Gastroesophageal sphincter (tissue), 4 donors: ENCODE data around the gene CTNNA1. TPM values are rescaled to one million over a fixed set of nuclear protein-coding genes. Genes with fewer than 3 reads are reported as not detected.

Source experiments
- ATAC-seq: fragments of 150-250 bp; one replicate; pipeline ENCODE4 v1.9.1; 2016; ENCODE audit warnings: mild to moderate bottlenecking, moderate library complexity
- H3K27ac ChIP-seq, 4 donors: fragments of 200-600 bp; sonication (generic) in 3 of 4; 1 replicate in 3 of 4; 2 replicates in 1 of 4; pipeline ENCODE4 v1.5.1; 2016 to 2019
- H3K27me3 ChIP-seq: fragments of 200-600 bp; sonication (generic); one replicate; pipeline ENCODE4 v1.5.1; 2019
- H3K36me3 ChIP-seq, 2 donors: fragments of 200-600 bp; sonication (generic); one replicate each; pipeline ENCODE4 v1.5.1; 2019; ENCODE audit warnings: control low read depth in 1 of 2
- H3K4me1 ChIP-seq, 3 donors: fragments of 200-600 bp; sonication (generic); 1 replicate in 2 of 3; 2 replicates in 1 of 3; pipeline ENCODE4 v1.5.1; 2016 to 2019; ENCODE audit warnings: control low read depth in 2 of 3
- H3K4me3 ChIP-seq, 2 donors: fragments of 200-600 bp; sonication (generic); one replicate each; pipeline ENCODE4 v1.5.1; 2019; ENCODE audit warnings: mild to moderate bottlenecking in 1 of 2, moderate library complexity in 1 of 2
- H3K9me3 ChIP-seq, 3 donors: fragments of 200-600 bp; sonication (generic); one replicate each; pipeline ENCODE4 v1.5.1; 2017 to 2019; ENCODE audit warnings: control low read depth in 2 of 3
- EP300 ChIP-seq: sonication (generic); formaldehyde crosslinking; IDR thresholded peaks from one replicate; pipeline ENCODE4 v1.6.1; 2017; ENCODE audit warnings: antibody characterized with exemption, mild to moderate bottlenecking
- POLR2A ChIP-seq, 2 donors: fragments of 450-650 bp; IDR thresholded peaks; one replicate each; pipeline ENCODE4 v1.6.1; 2017; ENCODE audit warnings: antibody characterized with exemption in 2 of 2, mild to moderate bottlenecking in 2 of 2, moderate library complexity in 1 of 2
- POLR2AphosphoS5 ChIP-seq: sonication (generic); formaldehyde crosslinking; IDR thresholded peaks from one replicate; pipeline ENCODE4 v1.6.1; 2017; ENCODE audit warnings: antibody characterized with exemption
- WGBS, 2 donors: methylation state at CpG; one replicate each; pipeline ENCODE4 v1.1.5; 2018; ENCODE audit warnings: low coverage in 1 of 2; 5-methylcytosine and 5-hydroxymethylcytosine counted together
- total RNA-seq, 4 donors: library from RNA; depleted of rRNA; stranded (reverse); fragments of >200 nt; gene quantifications; one replicate each; pipeline ENCODE4 v1.1.0, GENCODE V29; 2016
- TF ChIP-seq, protein P1 (sequence below), 4 experiments: fragments of 200-600 bp in 2 of 4; fragments of 450-650 bp in 2 of 4; sonication (generic) in 1 of 4; IDR thresholded peaks; one replicate each; pipeline ENCODE4 v1.5.1; 2017 to 2019; ENCODE audit warnings: antibody characterized with exemption in 4 of 4, mild to moderate bottlenecking in 2 of 4, moderate library complexity in 2 of 4

The CTNNA1 gene
- total RNA-seq, 4 donors from 2014 or later = 289 to 425 (median 365) TPM

- peaks cover 5 to 73% (median 38%) of the 10 kb centered on the region in 3 donors for H3K4me1 ChIP-seq
- H3K4me3 ChIP-seq = no peak overlapping the region
- TF ChIP-seq EP300 (no peak), POLR2A (IDR thresholded peaks at IDR 0.05) (no peak), POLR2AphosphoS5 (no peak)
- TF ChIP-seq, protein P1, sequence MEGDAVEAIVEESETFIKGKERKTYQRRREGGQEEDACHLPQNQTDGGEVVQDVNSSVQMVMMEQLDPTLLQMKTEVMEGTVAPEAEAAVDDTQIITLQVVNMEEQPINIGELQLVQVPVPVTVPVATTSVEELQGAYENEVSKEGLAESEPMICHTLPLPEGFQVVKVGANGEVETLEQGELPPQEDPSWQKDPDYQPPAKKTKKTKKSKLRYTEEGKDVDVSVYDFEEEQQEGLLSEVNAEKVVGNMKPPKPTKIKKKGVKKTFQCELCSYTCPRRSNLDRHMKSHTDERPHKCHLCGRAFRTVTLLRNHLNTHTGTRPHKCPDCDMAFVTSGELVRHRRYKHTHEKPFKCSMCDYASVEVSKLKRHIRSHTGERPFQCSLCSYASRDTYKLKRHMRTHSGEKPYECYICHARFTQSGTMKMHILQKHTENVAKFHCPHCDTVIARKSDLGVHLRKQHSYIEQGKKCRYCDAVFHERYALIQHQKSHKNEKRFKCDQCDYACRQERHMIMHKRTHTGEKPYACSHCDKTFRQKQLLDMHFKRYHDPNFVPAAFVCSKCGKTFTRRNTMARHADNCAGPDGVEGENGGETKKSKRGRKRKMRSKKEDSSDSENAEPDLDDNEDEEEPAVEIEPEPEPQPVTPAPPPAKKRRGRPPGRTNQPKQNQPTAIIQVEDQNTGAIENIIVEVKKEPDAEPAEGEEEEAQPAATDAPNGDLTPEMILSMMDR (IDR thresholded peaks at IDR 0.05) = no peak
Observed at GRCh38 chr5:138951091-138951985, 198.1 kb downstream of the CTNNA1 start.

GRCh38 chr5:138951986-138952735 lies 198.9 kb downstream of the CTNNA1 start:
- H3K27ac ChIP-seq = peak overlapping the region in 3 of 4 donors; percentile 72 to 77 (median 75)
- H3K9me3 ChIP-seq = no peaks in the 10 kb centered on the region
- H3K4me1 ChIP-seq = peaks cover 5 to 72% (median 38%) of the 10 kb centered on the region in 3 donors
- H3K27me3 ChIP-seq = no peaks in the 10 kb centered on the region
- WGBS, 2 donors = 70 to 77% methylated on average over 4 to 9 of the region's 17 CpGs
- TF ChIP-seq POLR2A (IDR thresholded peaks at IDR 0.05) (no peak), POLR2AphosphoS5 (no peak), EP300 (no peak)
- H3K4me3 ChIP-seq = no peak overlapping the region
- H3K36me3 ChIP-seq = peaks cover 0 to 18% of the 10 kb centered on the region in 2 donors
- no peak for ATAC-seq

More at GRCh38 chr5:138951091-138951985, 198.1 kb downstream of the CTNNA1 start:
- Histone ChIP-seq H3K27ac (no peak overlapping the region), H3K27me3 (no peaks in the 10 kb centered on the region), H3K36me3 (peaks cover 0 to 26% of the 10 kb centered on the region in 2 donors), H3K9me3 (no peaks in the 10 kb centered on the region)
- no peak for ATAC-seq
- WGBS, 2 donors = 100% methylated on average over 1 of the region's 18 CpGs

DNA sequence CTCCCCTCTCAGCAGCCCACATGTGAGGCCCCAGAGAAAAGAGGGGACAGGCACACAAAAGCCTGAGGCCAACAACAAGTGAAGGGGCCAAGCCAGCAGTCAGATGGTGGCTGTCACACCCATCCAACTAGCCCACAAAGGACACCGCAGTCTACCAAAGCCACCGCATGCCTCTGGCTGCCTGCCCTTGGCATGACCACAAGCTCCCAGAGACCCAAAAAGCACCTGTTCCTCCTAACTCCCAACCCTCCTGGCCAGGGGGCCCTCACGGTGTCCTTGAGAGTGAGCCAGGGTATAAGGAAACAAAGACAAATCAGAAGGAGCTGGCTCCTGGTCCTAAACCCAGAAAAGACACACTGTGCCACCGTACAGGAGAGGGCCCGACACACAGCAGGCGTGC lies 199.7 kb downstream of the CTNNA1 start:
- Histone ChIP-seq H3K4me1 (peaks cover 5 to 72% (median 38%) of the 10 kb centered on the region in 3 donors), H3K27me3 (no peaks in the 10 kb centered on the region), H3K9me3 (no peaks in the 10 kb centered on the region), H3K27ac (peak overlapping the region in 3 of 4 donors; percentile 72 to 77 (median 75)), H3K36me3 (peaks cover 0 to 10% of the 10 kb centered on the region in 2 donors), H3K4me3 (no peak overlapping the region)
- ATAC-seq = no peak
- 22% methylated on average over 3 of the region's 6 CpGs; no CpG with 5 or more reads in 1 of the 2 donors for WGBS, 2 donors
- TF ChIP-seq POLR2A (IDR thresholded peaks at IDR 0.05) = no peak
- TF ChIP-seq POLR2AphosphoS5 = no peak
- TF ChIP-seq EP300 = no peak
- TF ChIP-seq, protein P1 (IDR thresholded peaks at IDR 0.05) = no peak

DNA sequence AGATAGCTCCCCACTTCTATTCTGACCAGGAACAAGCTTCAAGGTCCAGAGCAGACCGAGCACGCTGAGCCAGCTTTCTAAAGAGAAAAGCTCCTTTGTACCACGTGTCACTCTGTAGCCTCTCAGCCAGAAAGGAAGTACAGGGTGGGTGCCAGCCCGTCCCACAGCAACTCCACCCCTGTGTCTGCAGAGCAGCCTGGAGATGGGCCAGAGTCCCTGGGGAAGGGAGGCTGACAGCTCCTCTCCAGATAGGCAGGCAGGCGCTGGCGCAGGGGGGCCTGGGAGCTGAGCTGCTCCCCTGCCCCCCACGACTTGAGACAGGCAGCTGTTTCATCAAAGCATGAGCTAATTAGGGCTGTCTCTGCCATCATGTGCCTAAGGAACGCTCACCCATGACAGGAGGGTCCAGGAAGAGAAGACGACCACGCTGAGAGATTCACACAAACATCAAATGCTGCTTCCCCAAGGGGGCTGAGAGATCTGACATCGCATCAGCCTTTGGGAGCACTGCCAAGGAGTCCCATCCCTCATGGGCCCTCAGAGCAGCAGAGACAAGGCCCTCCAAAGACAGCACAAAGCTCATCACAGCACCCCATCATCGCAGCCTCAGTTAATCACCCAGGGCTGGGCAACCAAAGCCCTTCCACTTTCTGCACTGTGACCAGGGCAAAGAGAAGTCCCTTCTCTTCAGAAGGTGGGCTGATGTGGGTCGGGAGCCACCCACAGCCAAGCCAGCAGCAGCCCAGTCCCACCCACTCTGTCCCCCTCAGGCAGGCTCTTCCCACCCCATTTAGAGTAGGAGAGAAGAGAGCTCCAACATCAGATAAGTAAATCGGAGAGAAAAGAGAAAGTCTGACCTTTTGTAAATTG lies 200.4 kb downstream of the CTNNA1 start:
- Histone ChIP-seq H3K4me3 (peak overlapping the region in 1 of 2 donors; percentile 12), H3K9me3 (no peaks in the 10 kb centered on the region), H3K27me3 (no peaks in the 10 kb centered on the region), H3K36me3 (peaks cover 0 to 3% of the 10 kb centered on the region in 2 donors), H3K27ac (peak overlapping the region; percentile 0 to 77 (median 74)), H3K4me1 (peaks cover 5 to 68% (median 38%) of the 10 kb centered on the region in 3 donors)
- WGBS, 2 donors = 22% methylated on average over 2 of the region's 14 CpGs; no CpG with 5 or more reads in 1 of the 2 donors
- TF ChIP-seq EP300 = no peak
- TF ChIP-seq POLR2AphosphoS5 = no peak
- TF ChIP-seq, protein P1 (IDR thresholded peaks at IDR 0.05) = no peak
- TF ChIP-seq POLR2A (IDR thresholded peaks at IDR 0.05) = no peak
- ATAC-seq = peak; percentile 93
